GM12872 (cell line): ENCODE results near the gene LDLRAD4.

Experiments used
- CTCF ChIP-seq: IDR thresholded peaks from 3 replicates; pipeline ENCODE4 v1.5.1; 2011; ENCODE audit warnings: low read depth, mild to moderate bottlenecking, low read length, moderate library complexity; ENCODE audit not compliant: insufficient read depth

LDLRAD4 gene

GRCh38 chr18:13374468-13375301, 156.1 kb downstream of the LDLRAD4 start:
- no peak for TF ChIP-seq CTCF

GRCh38 chr18:13375302-13376255, 157.0 kb downstream of the LDLRAD4 start:
- no peak for TF ChIP-seq CTCF

- TF ChIP-seq CTCF, result no peak
Observed at GRCh38 chr18:13376298-13376840, 157.8 kb downstream of the LDLRAD4 start.

GRCh38 chr18:13376841-13377351, 158.3 kb downstream of the LDLRAD4 start:
- no peak for TF ChIP-seq CTCF

- no peak for TF ChIP-seq CTCF
Observed at GRCh38 chr18:13377496-13377895, 158.9 kb downstream of the LDLRAD4 start.

GRCh38 chr18:13378150-13378549, 159.6 kb downstream of the LDLRAD4 start:
- no peak for TF ChIP-seq CTCF
